Gastrocnemius medialis (tissue), 4 donors: ENCODE measurements around the gene NUP214.

Experiments used
- POLR2A ChIP-seq, 2 donors: fragments of 450-650 bp; IDR thresholded peaks; one replicate each; pipeline ENCODE4 v1.6.1; 2017; ENCODE audit warnings: antibody characterized with exemption in 2 of 2, mild to moderate bottlenecking in 2 of 2, moderate library complexity in 2 of 2
- TF ChIP-seq, protein P1 (sequence below), 5 experiments: fragments of 450-650 bp in 3 of 5; fragments of 200-600 bp in 2 of 5; sonication (generic) in 2 of 5; IDR thresholded peaks in 4 of 5; conservative IDR thresholded peaks in 1 of 5; 1 replicate in 4 of 5; 2 replicates in 1 of 5; pipeline ENCODE4 v1.5.1; 2016 to 2019; ENCODE audit warnings: antibody characterized with exemption in 5 of 5, mild to moderate bottlenecking in 3 of 5, moderate library complexity in 3 of 5

DNA sequence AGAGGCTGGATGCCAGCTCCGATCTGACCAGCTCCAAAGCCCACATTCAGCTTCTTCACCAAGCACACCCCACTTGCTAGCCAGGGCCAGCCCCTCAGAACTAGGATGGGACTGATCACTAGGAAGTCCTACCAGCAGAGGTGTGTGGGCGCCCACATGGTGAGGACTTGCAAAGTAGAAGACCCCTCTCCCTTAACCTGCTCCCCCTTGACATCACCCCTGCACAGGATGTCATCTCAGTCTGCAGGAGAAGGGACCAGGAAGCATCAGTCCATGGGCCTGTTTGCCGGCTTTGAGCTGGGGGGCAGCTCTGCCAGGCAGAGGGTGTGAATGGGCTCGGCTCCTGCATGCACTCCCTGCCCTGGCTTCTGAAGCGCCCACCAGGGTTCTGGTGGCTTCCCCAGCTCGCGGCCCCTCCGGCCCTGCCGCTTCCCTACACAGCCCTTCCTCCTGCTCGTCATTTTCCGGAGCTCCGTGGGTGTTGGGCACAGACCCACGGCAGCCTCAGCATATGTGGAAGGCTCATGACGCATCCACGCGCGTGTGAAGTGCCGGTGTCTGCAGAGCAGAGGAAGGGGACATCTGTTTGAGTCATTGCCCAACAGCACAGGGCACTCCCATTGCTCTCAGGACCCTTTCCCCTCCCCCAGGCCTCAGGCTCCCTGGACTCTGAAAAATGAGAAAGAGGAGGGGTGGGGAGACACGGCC lies 154.6 kb downstream of the NUP214 start:
- TF ChIP-seq, protein P1, sequence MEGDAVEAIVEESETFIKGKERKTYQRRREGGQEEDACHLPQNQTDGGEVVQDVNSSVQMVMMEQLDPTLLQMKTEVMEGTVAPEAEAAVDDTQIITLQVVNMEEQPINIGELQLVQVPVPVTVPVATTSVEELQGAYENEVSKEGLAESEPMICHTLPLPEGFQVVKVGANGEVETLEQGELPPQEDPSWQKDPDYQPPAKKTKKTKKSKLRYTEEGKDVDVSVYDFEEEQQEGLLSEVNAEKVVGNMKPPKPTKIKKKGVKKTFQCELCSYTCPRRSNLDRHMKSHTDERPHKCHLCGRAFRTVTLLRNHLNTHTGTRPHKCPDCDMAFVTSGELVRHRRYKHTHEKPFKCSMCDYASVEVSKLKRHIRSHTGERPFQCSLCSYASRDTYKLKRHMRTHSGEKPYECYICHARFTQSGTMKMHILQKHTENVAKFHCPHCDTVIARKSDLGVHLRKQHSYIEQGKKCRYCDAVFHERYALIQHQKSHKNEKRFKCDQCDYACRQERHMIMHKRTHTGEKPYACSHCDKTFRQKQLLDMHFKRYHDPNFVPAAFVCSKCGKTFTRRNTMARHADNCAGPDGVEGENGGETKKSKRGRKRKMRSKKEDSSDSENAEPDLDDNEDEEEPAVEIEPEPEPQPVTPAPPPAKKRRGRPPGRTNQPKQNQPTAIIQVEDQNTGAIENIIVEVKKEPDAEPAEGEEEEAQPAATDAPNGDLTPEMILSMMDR (IDR thresholded peaks at IDR 0.05 in 4 of 5, conservative IDR thresholded peaks at IDR 0.05 in 1 of 5): no peak
- TF ChIP-seq POLR2A (IDR thresholded peaks at IDR 0.05): no peak
